Measurements from ENCODE around the gene HRAS. TPM values are rescaled to one million over a fixed set of nuclear protein-coding genes. Genes with fewer than 3 reads are reported as not detected.

Gene HRAS
- total RNA-seq, 1 donor from 2014 or later: 63.2 TPM

DNA sequence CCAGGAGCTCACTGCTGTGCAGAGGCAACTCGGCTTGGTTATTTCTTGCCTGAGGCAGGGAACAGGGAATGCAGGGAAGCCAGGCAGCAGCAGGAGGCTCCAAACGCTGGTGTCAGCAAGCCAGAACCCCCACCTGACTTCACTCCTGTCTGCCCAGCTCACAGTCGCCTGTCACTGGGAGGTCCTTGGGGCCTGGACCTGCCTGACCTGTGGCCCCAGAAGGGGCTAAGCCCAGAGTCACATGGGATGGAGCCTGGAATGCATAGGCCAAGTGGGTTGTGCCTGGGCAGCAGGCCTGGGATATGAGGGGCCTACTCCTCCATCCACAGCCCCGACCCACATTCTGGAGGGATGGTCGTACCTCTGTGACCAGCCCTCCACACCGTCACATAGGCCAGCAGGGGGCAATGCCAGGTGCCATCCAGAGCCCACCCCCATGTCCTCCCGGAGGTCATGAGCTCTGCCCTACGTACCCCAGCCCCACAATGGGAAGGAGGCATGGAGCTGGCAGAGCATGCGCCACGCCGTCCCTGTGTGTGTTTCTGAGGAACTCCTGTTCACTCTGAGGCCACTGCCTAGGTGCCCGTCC lies 30.6 kb upstream of the HRAS start:
- peak overlapping the region; percentile 14 for H3K4me3 ChIP-seq (ENCODE audit: low read depth, low read length)
- TF ChIP-seq, protein P1, sequence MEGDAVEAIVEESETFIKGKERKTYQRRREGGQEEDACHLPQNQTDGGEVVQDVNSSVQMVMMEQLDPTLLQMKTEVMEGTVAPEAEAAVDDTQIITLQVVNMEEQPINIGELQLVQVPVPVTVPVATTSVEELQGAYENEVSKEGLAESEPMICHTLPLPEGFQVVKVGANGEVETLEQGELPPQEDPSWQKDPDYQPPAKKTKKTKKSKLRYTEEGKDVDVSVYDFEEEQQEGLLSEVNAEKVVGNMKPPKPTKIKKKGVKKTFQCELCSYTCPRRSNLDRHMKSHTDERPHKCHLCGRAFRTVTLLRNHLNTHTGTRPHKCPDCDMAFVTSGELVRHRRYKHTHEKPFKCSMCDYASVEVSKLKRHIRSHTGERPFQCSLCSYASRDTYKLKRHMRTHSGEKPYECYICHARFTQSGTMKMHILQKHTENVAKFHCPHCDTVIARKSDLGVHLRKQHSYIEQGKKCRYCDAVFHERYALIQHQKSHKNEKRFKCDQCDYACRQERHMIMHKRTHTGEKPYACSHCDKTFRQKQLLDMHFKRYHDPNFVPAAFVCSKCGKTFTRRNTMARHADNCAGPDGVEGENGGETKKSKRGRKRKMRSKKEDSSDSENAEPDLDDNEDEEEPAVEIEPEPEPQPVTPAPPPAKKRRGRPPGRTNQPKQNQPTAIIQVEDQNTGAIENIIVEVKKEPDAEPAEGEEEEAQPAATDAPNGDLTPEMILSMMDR (conservative IDR thresholded peaks at IDR 0.05; ENCODE audit: low read depth, low read length): peak; percentile 5
- DNase-seq (ENCODE audit: low read depth): no peak

DNA sequence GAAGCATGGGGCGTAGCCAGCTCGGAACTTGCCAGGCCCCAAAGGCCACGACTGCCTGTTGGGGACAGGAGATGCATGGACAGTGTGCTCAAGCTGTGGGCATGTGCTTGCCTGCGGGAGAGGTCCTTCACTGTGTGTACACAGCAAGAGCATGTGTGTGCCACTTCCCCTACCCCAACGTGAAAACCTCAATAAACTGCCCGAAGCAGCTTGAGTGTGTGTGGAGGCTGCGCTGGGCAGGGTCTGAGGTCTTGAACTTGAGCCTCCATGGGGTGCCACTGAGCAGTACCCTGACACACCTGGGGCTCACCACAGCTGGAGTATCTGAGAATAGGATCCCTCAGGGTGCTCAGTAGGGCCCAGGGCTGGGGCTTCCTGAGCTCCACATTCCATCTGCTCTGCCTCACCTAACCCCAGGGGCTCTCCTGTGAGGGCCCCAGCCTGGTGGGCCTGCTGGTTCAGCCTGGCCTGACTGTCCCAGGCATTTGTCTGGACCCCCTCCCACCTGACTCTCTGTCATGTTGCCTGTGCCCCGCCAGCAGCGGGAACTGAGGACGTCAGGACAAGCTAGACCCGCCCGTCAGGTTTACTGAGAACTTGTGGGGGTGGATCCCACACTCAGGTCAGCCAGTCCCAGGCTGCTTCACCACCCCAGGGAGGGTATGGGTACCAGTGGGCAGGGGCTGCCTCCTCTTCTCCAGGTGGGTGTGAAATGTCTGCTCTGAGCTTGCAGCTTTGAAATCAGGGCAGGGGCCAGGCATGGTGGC lies 28.6 kb upstream of the HRAS start:
- TF ChIP-seq, protein P1 (conservative IDR thresholded peaks at IDR 0.05; ENCODE audit: low read depth, low read length): no peak
- no peak overlapping the region for H3K4me3 ChIP-seq (ENCODE audit: low read depth, low read length)
- DNase-seq (ENCODE audit: low read depth): no peak

DNA sequence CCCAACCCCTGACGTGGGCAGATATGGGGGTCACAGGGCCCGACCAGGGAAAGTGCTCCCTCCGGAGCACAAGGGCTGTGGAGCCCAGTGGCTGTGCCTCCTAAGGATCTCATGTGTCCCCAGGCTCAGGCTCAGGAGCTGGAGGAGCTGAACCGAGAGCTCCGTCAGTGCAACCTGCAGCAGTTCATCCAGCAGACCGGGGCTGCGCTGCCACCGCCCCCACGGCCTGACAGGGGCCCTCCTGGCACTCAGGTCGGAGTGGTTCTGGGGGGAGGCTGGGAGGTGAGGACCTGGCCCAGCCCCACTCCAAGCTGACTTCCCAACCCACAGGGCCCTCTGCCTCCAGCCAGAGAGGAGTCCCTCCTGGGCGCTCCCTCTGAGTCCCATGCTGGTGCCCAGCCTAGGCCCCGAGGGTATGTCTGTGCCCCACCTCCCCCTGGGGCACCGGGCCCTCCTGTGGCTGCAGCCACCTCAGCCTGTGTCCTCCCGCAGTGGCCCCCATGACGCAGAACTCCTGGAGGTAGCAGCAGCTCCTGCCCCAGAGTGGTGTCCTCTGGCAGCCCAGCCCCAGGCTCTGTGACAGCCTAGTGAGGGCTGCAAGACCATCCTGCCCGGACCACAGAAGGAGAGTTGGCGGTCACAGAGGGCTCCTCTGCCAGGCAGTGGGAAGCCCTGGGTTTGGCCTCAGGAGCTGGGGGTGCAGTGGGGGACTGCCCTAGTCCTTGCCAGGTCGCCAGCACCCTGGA lies 27.9 kb upstream of the HRAS start:
- H3K4me3 ChIP-seq (ENCODE audit: low read depth, low read length): peak overlapping the region; percentile 69
- TF ChIP-seq, protein P1 (conservative IDR thresholded peaks at IDR 0.05; ENCODE audit: low read depth, low read length): no peak
- DNase-seq (ENCODE audit: low read depth): no peak

DNA sequence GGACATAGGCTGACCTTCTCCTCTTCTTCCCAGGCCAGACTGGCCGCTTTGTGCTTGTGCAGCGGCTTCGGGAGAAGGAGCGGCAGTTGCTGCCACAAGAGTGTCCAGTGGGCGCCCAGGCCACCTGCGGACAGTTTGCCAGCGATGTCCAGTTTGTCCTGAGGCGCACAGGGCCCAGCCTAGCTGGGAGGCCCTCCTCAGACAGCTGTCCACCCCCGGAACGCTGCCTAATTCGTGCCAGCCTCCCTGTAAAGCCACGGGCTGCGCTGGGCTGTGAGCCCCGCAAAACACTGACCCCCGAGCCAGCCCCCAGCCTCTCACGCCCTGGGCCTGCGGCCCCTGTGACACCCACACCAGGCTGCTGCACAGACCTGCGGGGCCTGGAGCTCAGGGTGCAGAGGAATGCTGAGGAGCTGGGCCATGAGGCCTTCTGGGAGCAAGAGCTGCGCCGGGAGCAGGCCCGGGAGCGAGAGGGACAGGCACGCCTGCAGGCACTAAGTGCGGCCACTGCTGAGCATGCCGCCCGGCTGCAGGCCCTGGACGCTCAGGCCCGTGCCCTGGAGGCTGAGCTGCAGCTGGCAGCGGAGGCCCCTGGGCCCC lies 26.8 kb upstream of the HRAS start:
- peak overlapping the region; percentile 69 for H3K4me3 ChIP-seq (ENCODE audit: low read depth, low read length)
- TF ChIP-seq, protein P1 (conservative IDR thresholded peaks at IDR 0.05; ENCODE audit: low read depth, low read length): no peak
- no peak for DNase-seq (ENCODE audit: low read depth)

DNA sequence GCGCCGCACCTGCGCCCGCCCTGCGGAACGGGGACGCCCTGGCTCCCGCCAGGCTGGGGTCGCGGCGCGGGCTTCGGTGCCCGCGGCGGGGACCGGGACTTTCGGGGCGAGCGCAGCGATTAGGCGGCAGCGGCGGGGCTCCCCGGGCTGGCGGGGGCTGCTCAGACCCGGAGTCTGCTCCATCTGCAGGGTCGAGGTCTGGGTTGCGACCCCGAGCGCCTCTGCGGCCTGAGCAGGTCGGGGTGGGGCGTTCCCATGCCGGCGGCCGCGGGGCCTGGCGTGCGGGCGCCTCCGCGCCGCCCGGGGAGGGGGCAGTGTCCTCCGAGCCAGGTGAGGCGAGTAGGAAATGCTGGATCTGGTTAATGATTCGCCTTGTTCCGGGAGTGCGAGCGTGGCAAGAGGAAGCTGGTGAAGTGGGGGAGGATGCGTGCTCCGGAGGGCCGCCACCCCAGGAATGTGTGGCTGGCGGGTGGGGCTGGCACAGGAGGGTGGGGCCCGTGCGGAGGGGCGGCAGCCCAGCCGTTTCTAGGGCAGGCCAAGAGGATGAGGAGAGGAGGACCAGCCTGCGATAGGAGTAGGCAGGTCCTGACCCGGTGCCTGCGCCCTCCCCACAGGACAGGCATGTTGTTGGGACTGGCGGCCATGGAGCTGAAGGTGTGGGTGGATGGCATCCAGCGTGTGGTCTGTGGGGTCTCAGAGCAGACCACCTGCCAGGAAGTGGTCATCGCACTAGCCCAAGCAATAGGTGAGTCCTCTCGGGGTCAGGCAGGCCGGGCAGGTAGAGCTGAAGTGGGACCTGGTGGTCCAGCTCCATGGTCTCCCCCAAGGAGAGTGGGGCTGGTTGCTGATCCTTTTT lies 26.0 kb upstream of the HRAS start:
- TF ChIP-seq, protein P1 (conservative IDR thresholded peaks at IDR 0.05; ENCODE audit: low read depth, low read length): no peak
- no peak for DNase-seq (ENCODE audit: low read depth)
- H3K4me3 ChIP-seq (ENCODE audit: low read depth, low read length): peak overlapping the region; percentile 69

Measured in epithelial cell of proximal tubule (primary cell).